Measurements from ENCODE around the gene SMARCC1.
"Not testable (repeated sequence)": the region's sequence is repeated elsewhere in the genome, so short reads cannot be mapped to it uniquely, and the experiment has no call there.

Gene SMARCC1

DNA sequence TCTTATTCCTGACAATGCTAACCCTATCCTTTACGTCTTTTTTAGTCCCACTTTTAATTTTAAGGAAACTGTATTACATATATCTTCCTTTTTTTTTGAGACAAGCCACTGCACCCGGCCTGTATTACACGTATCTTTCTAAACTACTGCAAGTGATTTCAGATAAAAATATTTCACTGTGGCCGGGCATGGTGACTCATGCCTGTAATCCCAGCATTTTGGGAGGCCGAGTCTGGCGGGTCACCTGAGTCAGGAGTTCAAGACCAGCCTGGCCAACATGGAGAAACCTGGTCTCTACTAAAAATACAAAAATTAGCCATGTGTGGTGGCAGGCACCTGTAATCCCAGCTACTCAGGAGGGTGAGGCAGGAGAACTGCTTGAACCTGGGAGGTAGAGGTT is 38.3 kb downstream of the SMARCC1 start:
- H3K4me1 Mint-ChIP-seq, H3K27me3 Mint-ChIP-seq, ATAC-seq, H3K9me3 Mint-ChIP-seq, H3K27ac Mint-ChIP-seq, DNase-seq, H3K4me3 Mint-ChIP-seq: not testable (repeated sequence)

GRCh38 chr3:47741925-47742324 is 39.8 kb downstream of the SMARCC1 start:
- Mint-ChIP-seq H3K27ac (no peak overlapping the region), H3K9me3 (no peaks in the 10 kb centered on the region), H3K27me3 (no peaks in the 10 kb centered on the region), H3K4me1 (peaks cover 6% of the 10 kb centered on the region), H3K4me3 (no peak overlapping the region)
- DNase-seq (no peak), ATAC-seq (no peak)

- Mint-ChIP-seq H3K27me3 (no peaks in the 10 kb centered on the region), H3K27ac (no peak overlapping the region), H3K4me1 (peaks cover 7% of the 10 kb centered on the region), H3K4me3 (no peak overlapping the region), H3K9me3 (no peaks in the 10 kb centered on the region)
- ATAC-seq (no peak), DNase-seq (no peak)
Observed at GRCh38 chr3:47732143-47732542, 49.5 kb downstream of the SMARCC1 start.

DNA sequence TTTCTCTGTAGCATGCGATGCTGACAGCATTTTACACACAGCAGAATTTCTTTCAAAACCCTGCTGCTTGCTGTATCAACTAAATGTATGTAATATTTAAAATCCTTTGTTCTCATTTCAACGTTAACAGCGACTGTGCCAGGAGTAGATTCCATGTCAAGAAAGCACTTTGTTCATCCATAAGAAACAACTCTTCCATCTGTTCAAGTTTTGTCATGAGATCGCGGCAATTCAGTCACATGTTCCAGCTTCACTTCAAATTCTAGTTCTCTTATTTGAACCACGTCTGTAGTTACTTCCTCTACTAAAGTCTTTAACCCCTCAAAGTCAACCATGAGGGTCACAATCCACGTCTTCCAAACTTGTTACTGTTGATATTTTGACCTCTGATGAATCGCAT is 50.6 kb downstream of the SMARCC1 start:
- Mint-ChIP-seq H3K27ac (no peak overlapping the region), H3K4me1 (peaks cover 7% of the 10 kb centered on the region), H3K27me3 (no peaks in the 10 kb centered on the region), H3K9me3 (no peaks in the 10 kb centered on the region), H3K4me3 (no peak overlapping the region)
- ATAC-seq: no peak
- DNase-seq: no peak

- no peak overlapping the region for H3K27ac Mint-ChIP-seq
- peaks cover 7% of the 10 kb centered on the region for H3K4me1 Mint-ChIP-seq
- DNase-seq: no peak
- no peak overlapping the region for H3K4me3 Mint-ChIP-seq
- H3K9me3 Mint-ChIP-seq: no peaks in the 10 kb centered on the region
- ATAC-seq: no peak
- H3K27me3 Mint-ChIP-seq: no peaks in the 10 kb centered on the region
Observed at GRCh38 chr3:47722859-47723258, 58.8 kb downstream of the SMARCC1 start.

- not testable (repeated sequence) for H3K4me3 Mint-ChIP-seq, ATAC-seq, H3K9me3 Mint-ChIP-seq, H3K4me1 Mint-ChIP-seq, H3K27ac Mint-ChIP-seq, DNase-seq, H3K27me3 Mint-ChIP-seq
Observed at GRCh38 chr3:47717448-47717847, 64.2 kb downstream of the SMARCC1 start.

DNA sequence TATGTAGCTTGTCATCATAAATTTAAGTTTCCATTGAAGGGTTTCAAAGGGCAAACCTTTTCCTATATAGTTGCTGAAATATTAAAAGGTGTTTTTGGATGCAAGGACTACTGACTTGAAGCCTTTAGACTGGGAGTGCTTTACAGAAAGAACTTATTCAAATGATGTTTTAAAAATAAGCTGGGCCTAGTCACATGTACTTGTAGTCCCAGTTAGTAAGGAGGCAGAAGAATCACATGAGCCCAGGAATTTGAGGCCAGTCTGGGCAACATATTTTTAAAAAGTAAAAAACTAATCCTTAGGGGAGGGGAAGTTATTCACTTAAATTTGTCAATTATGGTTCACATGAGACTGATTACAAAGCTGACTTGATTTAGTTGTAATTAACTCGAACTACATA is 65.0 kb downstream of the SMARCC1 start:
- ATAC-seq (no peak), DNase-seq (no peak)
- Mint-ChIP-seq H3K4me1 (peaks cover 5% of the 10 kb centered on the region), H3K9me3 (no peaks in the 10 kb centered on the region), H3K27me3 (no peaks in the 10 kb centered on the region), H3K27ac (peak overlapping the region in 1 of 2 donors; percentile 86), H3K4me3 (no peak overlapping the region)

GRCh38 chr3:47715928-47716327 is 65.8 kb downstream of the SMARCC1 start:
- Mint-ChIP-seq H3K27me3 (no peaks in the 10 kb centered on the region), H3K27ac (peak overlapping the region in 1 of 2 donors; percentile 27), H3K4me1 (peaks cover 5% of the 10 kb centered on the region), H3K4me3 (no peak overlapping the region), H3K9me3 (no peaks in the 10 kb centered on the region)
- DNase-seq: no peak
- no peak for ATAC-seq

GRCh38 chr3:47714606-47715005 is 67.1 kb downstream of the SMARCC1 start:
- Mint-ChIP-seq H3K4me3 (no peak overlapping the region), H3K4me1 (peaks cover 5% of the 10 kb centered on the region), H3K9me3 (no peaks in the 10 kb centered on the region), H3K27ac (no peak overlapping the region), H3K27me3 (no peaks in the 10 kb centered on the region)
- no peak for ATAC-seq
- no peak for DNase-seq

DNA sequence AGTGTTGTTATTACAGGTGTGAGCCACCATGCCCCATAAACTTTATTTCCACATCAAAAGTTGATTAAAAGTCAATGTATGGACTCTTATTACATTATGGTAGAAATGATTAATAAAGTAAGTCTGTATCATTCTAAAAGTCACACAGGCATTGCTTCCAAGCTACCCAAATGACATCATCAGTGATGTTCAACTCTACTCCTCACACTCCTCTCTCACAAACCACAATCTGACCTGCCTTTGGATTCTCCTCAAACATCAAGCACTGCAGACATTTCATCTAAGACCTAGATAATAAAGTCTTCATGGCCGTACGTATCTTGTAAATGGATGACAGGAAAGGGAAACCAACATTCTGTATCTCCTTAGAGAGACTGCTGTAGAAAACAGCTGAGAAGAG is 68.0 kb downstream of the SMARCC1 start:
- DNase-seq (no peak), ATAC-seq (no peak)
- Mint-ChIP-seq H3K27me3 (no peaks in the 10 kb centered on the region), H3K4me1 (peaks cover 5% of the 10 kb centered on the region), H3K9me3 (no peaks in the 10 kb centered on the region), H3K4me3 (no peak overlapping the region), H3K27ac (peak overlapping the region in 1 of 2 donors; percentile 28)

DNA sequence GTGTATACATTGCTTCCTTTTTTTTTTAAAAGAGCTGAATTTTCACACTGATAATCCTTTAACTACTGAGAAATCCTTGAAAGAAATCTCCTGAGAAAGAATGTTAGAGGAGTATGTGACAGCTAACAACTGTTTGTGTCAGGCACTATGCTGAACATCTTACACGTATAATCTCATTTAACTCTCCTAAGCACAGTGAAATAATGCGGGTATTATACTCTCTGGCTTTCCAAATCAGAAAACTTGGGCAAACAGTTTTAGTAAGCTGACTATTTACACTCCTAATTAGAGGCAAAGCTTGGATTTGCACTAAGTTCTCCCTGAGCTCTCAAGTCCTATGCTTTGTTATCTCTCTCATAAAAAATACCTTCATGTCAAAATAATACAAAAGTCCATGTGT is 69.3 kb downstream of the SMARCC1 start:
- DNase-seq (no peak), ATAC-seq (no peak)
- Mint-ChIP-seq H3K27me3 (no peaks in the 10 kb centered on the region), H3K4me1 (peaks cover 5% of the 10 kb centered on the region), H3K9me3 (no peaks in the 10 kb centered on the region), H3K4me3 (no peak overlapping the region), H3K27ac (peak overlapping the region in 1 of 2 donors; percentile 69)

DNA sequence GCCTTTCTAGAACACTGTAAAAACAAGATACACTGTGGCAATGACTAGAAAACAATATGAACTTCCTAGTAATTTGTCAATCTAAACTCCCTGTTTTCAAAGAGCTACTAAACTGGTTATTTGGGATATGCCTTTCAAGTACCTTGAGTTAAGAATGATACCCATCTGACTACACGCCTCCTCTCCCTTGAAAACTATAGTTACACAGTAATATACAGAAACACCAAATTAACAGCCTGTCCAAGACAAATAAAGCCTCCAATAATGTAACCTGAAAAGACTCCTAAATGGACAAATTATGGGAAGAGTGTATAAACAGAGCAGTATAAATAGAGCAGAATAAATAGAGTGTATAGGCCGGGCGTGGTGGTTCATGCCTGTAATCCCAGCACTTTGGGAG is 70.1 kb downstream of the SMARCC1 start:
- ATAC-seq (no peak), DNase-seq (no peak)
- Mint-ChIP-seq H3K4me1 (peaks cover 2% of the 10 kb centered on the region), H3K4me3 (no peak overlapping the region), H3K27ac (no peak overlapping the region), H3K9me3 (no peaks in the 10 kb centered on the region), H3K27me3 (no peaks in the 10 kb centered on the region)

DNA sequence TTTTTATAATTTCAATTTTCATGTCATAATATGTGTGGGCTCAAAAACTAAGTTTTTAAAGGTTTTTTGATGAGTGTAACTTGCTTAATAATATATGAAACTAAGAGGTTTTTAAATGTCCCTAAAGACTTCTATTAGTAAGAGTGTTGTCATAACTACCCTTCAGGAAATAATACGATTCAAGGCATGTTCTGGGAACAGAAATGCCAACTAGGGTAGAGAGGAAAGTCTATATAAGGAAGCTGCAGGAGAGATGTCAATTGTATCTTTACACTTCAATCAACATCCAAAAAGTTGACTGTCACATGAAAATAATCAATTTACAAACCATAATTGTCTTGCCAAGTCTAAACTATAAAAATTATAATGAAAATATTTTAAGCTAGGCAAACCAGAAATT is 76.3 kb downstream of the SMARCC1 start:
- Mint-ChIP-seq H3K4me3 (no peak overlapping the region), H3K4me1 (no peaks in the 10 kb centered on the region), H3K27me3 (no peaks in the 10 kb centered on the region), H3K27ac (no peak overlapping the region), H3K9me3 (no peaks in the 10 kb centered on the region)
- DNase-seq (no peak), ATAC-seq (no peak)

DNA sequence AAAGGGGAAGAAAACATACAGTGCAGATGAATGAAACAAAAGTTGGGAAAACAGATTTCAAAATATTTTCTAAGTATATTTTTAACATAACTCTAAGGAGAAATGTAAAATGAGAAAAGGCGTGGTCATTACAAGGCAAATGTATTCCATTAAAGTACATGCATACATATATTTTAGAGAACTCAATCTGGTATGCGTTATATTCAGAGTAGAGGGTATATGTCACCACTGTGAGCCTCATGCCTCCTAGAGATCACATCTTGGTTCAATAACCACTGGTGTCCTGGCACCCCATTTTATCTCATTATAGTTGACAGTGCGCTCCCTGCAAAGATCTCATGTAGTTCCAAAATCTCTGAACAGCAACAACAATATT is 77.5 kb downstream of the SMARCC1 start:
- H3K4me1 Mint-ChIP-seq: no peaks in the 10 kb centered on the region
- no peaks in the 10 kb centered on the region for H3K27me3 Mint-ChIP-seq
- H3K9me3 Mint-ChIP-seq: no peaks in the 10 kb centered on the region
- H3K4me3 Mint-ChIP-seq: no peak overlapping the region
- H3K27ac Mint-ChIP-seq: no peak overlapping the region
- no peak for ATAC-seq
- no peak for DNase-seq

DNA sequence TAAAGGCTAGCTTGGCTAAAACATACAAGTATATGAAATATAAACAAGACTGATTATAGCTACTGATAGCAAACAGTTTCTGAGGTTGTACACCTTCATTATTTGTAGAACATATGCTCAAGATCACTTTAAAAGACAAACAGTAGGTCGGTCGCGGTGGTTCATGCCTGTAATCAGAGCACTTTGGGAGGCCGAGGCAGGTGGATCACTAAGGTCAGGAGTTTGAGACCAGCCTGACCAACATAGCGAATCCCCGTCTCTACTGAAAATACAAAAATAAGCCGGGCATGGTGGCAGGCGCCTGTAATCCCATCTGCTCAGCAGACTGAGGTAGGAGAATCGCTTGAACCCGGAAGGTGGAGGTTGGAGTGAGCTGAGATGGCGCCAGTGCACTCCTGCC is 80.3 kb downstream of the SMARCC1 start:
- Mint-ChIP-seq H3K27me3 (no peaks in the 10 kb centered on the region), H3K4me3 (no peak overlapping the region), H3K27ac (no peak overlapping the region), H3K9me3 (no peaks in the 10 kb centered on the region), H3K4me1 (no peaks in the 10 kb centered on the region)
- no peak for ATAC-seq
- DNase-seq: no peak

GRCh38 chr3:47692158-47692557 is 89.5 kb downstream of the SMARCC1 start:
- ATAC-seq (no peak), DNase-seq (no peak)
- H3K4me1 Mint-ChIP-seq: no peaks in the 10 kb centered on the region
- no peaks in the 10 kb centered on the region for H3K27me3 Mint-ChIP-seq
- H3K9me3 Mint-ChIP-seq: no peaks in the 10 kb centered on the region
- no peak overlapping the region for H3K27ac Mint-ChIP-seq
- H3K4me3 Mint-ChIP-seq: no peak overlapping the region

DNA sequence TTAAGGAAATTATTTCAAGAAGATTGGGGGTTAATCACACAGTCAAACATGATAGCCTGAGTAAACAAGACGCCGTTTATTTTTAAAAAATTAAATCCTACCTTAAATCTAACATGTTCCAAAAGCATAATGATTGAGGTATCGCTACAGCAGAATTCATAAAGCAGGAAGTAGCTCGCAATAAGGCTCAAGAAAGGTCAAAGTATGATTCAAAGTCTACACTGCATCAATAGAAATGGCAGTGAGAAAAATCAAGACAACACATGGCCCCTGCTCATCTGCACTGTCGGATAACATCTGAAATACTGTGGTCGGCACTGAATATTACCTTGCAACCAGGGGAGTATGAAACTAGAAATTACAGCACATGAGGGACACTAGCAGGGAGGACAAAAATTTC is 93.2 kb downstream of the SMARCC1 start:
- H3K27ac Mint-ChIP-seq: no peak overlapping the region
- no peaks in the 10 kb centered on the region for H3K27me3 Mint-ChIP-seq
- H3K9me3 Mint-ChIP-seq: no peaks in the 10 kb centered on the region
- H3K4me3 Mint-ChIP-seq: no peak overlapping the region
- ATAC-seq (no peak), DNase-seq (no peak)
- no peaks in the 10 kb centered on the region for H3K4me1 Mint-ChIP-seq

DNA sequence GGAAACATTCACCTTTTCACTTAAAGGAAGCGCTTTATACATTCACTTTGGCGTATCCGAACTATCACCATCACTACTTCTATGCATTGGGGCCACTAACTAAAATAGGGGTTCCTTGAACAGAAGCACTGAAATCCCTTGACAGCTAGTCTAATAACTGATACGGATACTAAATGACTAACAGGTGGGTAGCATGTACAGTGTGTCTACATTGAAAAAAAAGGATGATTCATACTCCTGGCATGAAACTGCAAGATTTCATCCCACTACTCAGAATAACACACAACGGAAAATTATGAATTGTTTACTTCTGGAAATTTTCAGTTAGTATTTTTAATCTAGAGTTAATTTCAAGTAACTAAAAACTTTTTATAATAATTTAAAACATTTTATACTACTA is 96.7 kb downstream of the SMARCC1 start:
- ATAC-seq (no peak), DNase-seq (no peak)
- no peaks in the 10 kb centered on the region for H3K9me3 Mint-ChIP-seq
- no peaks in the 10 kb centered on the region for H3K4me1 Mint-ChIP-seq
- H3K4me3 Mint-ChIP-seq: no peak overlapping the region
- H3K27ac Mint-ChIP-seq: peak overlapping the region in 1 of 2 donors; percentile 63
- H3K27me3 Mint-ChIP-seq: no peaks in the 10 kb centered on the region
